HG02642 (cell line): ENCODE data around the gene TMEM239.

Experiments used
- ATAC-seq: cut with Tn5 transposase; IDR thresholded peaks from one replicate; pipeline ENCODE4 v1.9.1; 2021; ENCODE audit warnings: mild to moderate bottlenecking; ENCODE audit not compliant: unreplicated experiment, poor library complexity

TMEM239 gene

GRCh38 chr20:2840967-2841531, 24.9 kb downstream of the TMEM239 start:
- ATAC-seq: peak; percentile 39

- no peak for ATAC-seq
These were observed 29.4 kb downstream of the TMEM239 start for GRCh38 chr20:2845607-2846006.

DNA sequence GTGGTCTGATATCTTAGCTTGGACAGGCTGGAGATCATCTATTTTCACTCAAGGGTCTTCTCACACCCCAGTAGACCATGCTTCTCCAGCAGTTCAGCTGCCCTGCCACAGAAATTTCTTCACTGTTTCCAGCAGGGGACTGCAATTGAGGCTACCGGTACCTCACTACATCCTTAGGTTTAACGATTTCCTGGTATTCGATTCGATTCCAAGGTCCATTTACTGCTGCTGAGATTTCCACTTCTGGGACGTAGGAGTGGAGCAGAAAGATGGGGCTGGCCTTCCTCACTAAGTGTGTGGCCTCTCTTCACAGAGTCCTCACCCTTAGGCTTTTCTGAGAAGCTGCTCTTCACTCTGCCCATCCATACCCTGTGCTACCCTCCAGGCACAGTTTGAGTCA, 30.5 kb downstream of the TMEM239 start:
- ATAC-seq: no peak

DNA sequence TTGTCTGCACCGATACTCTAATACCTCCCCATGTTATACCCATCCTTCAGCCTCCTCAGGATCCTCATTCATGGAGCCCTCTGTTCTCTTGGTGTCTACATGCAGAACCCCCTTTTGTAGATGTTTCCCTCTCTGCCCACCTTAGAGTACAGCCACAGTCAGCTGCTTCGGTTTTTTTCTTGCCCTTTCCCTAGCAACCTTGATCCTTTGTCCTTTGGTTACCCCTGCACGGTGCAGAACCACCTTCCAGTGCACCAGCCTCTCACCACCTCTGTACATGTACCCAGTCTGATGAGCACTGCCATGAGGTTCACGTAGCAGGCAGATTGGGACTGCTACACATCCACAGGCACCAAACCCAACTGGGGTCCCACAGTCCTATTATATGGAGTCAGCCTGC, 31.6 kb downstream of the TMEM239 start:
- ATAC-seq: no peak

GRCh38 chr20:2849529-2849928, 33.4 kb downstream of the TMEM239 start:
- ATAC-seq: no peak

- no peak for ATAC-seq
These were observed 34.9 kb downstream of the TMEM239 start for GRCh38 chr20:2851086-2851485.

DNA sequence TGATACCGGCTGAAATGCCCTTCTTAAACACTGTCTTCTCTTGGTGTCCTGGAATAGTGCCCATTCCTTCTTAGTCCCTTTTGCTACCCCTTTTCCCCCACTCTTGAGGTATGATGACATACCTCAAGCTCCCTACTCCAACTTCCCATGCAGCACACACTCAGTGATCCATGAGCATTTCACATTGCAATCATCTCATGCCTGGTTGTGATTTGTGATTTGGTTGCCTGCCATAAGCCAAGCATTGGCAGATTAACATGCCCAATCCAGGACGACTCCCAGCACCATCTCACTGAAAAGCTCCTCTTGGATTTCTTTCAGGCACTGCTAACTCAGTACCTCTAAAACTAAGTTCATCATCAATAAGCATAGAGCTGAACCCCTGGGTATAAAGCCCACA, 42.4 kb downstream of the TMEM239 start:
- no peak for ATAC-seq

GRCh38 chr20:2859330-2860121, 43.4 kb downstream of the TMEM239 start:
- no peak for ATAC-seq

GRCh38 chr20:2864626-2865025, 48.5 kb downstream of the TMEM239 start:
- ATAC-seq: no peak

- no peak for ATAC-seq
These were observed 48.9 kb downstream of the TMEM239 start for GRCh38 chr20:2865101-2865500.

DNA sequence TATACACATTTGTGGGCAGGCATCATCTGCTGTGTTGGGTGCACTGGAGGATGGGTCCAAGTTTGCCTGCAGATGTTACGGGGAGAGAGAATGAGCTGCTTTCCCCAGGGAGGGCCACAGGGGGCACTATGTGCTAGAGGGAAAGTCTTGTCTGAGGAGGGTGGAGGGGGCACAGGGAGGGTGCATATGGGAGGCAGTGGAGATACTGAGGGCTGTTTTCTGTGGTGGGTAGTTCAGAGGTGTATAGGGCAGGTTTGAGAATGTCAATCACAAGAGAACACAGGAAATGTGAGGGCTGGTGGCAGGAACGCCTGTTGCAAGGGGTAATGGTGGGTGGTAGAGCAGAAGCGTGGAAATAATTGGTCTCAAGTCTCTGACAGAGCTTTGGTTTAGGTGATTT, 49.5 kb downstream of the TMEM239 start:
- no peak for ATAC-seq

DNA sequence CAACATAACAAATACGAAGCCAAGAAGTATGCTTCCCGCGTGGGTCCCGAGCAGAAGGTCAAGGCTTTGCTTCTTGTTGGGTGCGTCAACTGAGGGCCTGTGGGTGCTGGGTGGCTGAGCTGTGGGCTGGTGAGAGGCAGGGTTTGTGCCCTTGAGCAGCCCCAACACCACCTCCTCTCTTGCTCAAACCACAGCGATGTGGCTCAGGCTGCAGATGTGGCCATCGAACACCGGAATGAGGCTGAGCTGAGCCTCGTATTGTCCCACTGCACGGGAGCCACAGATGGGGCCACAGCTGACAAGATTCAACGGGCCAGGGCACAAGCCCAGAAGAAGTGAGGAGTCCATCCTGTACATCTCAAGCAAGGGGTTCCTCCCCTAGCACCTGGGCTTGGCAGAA, 50.1 kb downstream of the TMEM239 start:
- no peak for ATAC-seq

DNA sequence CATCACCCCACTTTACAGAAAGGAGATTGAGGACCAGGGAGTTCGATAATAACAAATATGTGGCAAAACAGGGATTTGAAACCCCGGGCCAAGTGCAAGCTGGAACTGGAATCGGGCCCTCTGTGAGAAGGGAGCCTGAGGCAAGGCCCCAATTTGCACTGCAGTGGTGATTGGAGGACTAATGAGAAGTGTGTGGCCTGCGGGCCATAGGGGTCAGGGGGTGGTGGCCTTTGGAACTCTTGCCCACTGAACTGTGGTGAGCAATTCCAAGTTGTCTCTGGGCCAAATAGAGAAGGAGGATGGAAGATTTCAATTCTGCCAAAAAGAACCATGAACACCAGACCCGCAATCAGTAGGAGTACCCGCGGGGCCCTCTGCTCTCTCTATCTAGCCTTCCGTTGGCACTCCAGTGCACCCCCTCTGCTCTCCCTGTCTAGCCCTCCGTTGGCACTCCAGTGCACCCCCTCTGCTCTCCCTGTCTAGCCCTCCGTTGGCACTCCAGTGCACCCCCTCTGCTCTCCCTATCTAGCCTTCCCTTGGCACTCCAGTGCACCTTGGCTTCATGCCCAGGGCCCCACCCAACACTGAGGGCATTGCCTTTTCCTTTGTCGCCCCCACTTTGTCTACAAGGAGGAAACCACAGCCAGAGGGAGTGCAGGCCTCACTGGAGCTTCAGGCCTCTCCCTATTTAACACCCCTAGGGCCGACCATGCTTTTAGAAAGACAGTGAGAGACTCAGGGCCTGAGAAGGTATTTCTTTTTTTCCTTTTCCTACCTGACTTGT, 51.1 kb downstream of the TMEM239 start:
- ATAC-seq: no peak
